GM13976 (cell line): ENCODE data around the gene SRPK3.

Source experiments
- DNase-seq: peaks from one replicate; pipeline ENCODE4 v3.0.0; 2012; ENCODE audit warnings: low spot score
- in situ Hi-C: fragments of 300-500 bp; cut with MboI; formaldehyde crosslinking; loops from one replicate; pipeline ENCODE4 v1.12.0; 2022; ENCODE audit warnings: low sequenced_read_pairs, mixed read lengths, inconsistent platforms; ENCODE audit not compliant: unreplicated experiment
- TF ChIP-seq, protein P1 (sequence below): IDR thresholded peaks from 2 replicates; pipeline ENCODE4 v1.5.1; 2012; ENCODE audit warnings: borderline replicate concordance, mild to moderate bottlenecking; ENCODE audit not compliant: insufficient read depth; ENCODE audit errors: extremely low read depth, missing control alignments, control extremely low read depth

The SRPK3 gene

DNA sequence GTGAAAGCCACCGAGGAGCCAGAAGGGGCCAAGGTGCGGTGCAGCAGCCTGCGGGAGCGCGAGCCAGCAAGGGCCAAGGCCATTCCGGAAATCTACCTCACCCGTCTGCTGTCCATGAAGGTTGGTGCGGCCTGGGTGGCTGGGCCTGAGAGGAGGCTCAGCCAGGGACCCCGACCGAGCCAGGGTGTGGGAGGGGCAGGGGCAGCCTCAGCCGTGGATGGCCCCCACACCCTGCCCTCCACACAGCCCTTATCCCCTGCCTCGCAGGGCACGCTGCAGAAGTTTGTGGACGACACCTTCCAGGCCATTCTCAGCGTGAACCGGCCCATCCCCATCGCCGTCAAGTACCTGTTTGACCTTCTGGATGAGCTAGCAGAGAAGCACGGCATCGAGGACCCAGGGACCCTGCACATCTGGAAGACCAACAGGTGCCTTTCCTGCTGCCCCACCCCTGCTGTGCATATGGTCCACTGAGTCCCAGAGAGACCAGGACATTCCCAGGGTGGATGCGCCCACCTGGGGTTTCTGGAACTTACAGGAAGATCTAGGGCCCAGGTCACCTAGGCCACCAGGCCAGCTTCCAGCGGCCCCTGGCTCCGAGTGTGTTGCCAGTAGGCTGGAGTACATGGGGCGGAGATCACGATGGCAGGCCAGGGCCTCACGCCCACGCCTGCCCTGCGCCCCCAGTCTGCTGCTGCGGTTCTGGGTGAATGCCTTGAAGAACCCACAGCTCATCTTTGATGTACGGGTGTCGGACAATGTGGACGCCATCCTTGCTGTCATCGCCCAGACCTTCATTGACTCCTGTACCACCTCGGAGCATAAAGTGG is 3.4 kb upstream of the SRPK3 start:
- in situ Hi-C loops, result no loop called here
- no peak for DNase-seq
- TF ChIP-seq, protein P1, sequence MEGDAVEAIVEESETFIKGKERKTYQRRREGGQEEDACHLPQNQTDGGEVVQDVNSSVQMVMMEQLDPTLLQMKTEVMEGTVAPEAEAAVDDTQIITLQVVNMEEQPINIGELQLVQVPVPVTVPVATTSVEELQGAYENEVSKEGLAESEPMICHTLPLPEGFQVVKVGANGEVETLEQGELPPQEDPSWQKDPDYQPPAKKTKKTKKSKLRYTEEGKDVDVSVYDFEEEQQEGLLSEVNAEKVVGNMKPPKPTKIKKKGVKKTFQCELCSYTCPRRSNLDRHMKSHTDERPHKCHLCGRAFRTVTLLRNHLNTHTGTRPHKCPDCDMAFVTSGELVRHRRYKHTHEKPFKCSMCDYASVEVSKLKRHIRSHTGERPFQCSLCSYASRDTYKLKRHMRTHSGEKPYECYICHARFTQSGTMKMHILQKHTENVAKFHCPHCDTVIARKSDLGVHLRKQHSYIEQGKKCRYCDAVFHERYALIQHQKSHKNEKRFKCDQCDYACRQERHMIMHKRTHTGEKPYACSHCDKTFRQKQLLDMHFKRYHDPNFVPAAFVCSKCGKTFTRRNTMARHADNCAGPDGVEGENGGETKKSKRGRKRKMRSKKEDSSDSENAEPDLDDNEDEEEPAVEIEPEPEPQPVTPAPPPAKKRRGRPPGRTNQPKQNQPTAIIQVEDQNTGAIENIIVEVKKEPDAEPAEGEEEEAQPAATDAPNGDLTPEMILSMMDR, result no peak

DNA sequence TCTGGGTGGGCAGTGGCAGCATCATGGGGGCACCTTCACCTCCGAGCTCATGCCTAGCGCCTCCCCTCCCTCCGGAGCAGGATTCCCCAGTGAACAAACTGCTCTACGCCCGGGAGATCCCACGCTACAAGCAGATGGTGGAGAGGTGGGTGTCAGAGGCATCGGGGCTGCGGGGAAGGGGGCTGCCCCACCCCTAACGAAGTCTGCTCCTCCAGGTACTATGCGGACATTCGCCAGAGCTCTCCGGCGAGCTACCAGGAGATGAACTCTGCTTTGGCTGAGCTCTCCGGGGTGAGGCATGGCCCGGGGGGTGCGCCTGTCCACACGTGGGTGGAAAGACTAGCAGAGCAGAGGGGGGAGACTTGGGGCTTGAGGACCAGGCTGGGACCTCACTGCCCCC is 2.7 kb upstream of the SRPK3 start:
- TF ChIP-seq, protein P1, result no peak
- in situ Hi-C loops, result no loop called here
- no peak for DNase-seq

DNA sequence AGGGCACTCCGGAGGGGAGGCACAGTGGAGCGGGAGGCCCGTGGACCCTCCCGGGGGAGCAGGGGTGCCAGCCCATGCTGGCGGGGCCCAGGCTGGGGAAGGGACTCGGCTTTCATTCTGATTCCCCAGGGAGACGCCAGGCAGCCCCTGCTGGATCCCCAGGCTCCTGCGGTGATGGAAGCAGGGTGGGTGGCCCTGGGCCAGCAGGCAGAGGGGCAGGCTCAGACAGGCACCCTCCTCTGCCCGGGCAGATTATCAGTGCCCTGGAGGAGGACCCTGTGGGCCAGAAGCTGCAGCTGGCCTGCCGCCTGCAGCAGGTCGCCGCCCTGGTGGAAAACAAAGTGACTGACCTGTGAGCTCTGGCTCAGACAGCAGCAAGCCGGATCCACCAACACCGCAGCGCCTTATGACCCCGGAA is 2.1 kb upstream of the SRPK3 start:
- in situ Hi-C loops, result no loop called here
- no peak for DNase-seq
- TF ChIP-seq, protein P1, result no peak

DNA sequence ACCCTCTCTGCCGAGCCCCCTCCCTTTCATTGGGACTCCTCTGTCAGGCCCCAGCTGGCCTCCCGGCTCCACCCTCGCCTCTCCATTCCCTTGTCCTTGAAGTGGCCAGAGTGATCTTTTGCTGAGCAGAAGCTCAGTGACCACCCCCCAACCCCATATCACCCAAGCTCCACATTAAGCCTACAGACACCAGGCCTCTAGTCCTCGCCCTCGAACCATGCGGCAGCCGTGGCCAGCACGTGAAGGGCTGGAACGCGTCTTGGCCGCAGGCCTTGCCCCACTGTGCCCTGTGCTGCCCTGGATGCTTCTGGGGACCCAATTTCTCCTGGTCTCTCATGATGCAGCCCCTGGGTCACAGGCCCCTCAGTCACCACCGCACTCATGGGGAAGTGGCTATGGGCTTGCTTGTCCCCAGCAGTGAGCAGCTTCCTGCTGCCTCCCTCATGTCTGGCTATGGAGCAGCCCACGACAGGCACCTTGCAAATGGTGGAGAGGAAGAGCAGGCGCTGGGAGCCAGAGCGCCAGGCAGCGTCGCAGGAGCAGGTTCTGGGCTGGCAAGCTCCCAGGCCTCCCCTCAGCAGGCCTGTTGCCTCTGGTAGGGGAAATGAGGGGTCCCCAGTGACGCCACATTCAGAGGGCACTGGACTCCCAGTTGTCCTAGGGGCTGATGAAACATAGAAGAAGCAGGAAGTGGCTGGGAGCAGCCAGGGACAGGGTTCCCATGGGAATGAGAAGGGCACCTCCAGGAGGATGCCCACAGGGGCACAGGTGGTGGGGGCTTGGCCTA is 757 bp upstream of the SRPK3 start:
- DNase-seq, result no peak
- in situ Hi-C loops, result no loop called here
- TF ChIP-seq, protein P1, result no peak

DNA sequence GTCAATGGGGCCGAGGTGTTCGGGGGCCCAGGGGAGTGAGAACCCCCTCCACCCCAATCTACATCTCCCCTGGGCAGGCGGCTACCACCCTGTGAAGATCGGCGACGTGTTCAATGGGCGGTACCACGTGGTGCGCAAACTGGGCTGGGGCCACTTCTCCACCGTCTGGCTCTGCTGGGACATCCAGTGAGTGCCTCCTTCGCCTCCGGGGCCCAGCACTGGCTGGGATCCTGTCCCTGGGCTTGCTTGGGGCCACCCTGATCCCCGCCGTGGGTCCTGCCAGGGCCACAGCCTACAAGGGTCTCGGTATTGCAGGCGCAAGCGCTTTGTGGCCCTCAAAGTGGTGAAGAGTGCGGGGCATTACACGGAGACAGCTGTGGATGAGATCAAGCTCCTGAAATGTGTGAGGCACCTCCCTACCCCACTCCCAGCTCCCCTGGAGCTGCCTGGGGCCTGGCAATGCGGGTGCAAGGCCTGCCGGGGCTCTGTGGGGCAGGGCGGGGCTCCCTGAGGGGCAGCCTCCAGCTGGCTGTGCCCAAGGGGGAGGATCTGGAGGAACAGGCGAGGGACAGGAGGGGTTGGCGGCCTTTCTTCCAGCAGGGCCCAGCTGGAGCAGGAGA is 697 bp downstream of the SRPK3 start:
- DNase-seq, result no peak
- in situ Hi-C loops, result no loop called here
- TF ChIP-seq, protein P1, result no peak

DNA sequence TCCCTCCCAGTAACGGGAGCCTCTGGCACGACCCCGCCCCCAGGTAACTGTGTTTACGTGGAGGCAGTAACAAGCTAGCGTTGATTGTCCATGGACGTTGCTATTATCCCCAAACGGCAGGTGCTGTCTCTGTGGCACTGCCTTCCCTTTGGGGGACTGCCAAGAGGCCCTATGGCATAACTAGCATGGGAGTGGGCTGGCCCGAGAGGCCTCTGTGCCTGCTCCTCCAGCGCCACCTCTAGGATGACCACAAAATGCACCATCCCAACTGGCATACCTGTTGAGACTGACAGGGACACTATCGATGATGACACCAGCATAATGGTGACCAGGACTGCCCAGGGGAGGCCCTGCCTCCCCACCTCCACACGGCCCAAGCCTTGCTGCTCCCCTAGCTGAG is 1.5 kb downstream of the SRPK3 start:
- DNase-seq, result no peak
- TF ChIP-seq, protein P1, result no peak
- in situ Hi-C loops, result no loop called here
